HepG2 (cell line): Measurements from ENCODE around the gene KMT2A. TPM values are rescaled to one million over a fixed set of nuclear protein-coding genes. Genes with fewer than 3 reads are reported as not detected.

Experiments
- ATAC-seq: fragments of 200-7000 bp; cut with Tn5 transposase; 3 replicates; pipeline ENCODE4 v1.9.1; 2020; ENCODE audit warnings: mild to moderate bottlenecking, moderate library complexity
- BruUV-seq: library from RNA; stranded (reverse); fragments of 400-500 nt; replicated peaks from 2 replicates; lab custom pipeline; 2021; lab: Mats Ljungman, UMichigan
- CTCF ChIA-PET: fragments of 300-600 bp; formaldehyde crosslinking; extraction: SDS; loops from one replicate; lab custom pipeline; 2021; ENCODE audit warnings: low total read pairs, inconsistent platforms, low intra/inter-chr PET ratio; lab: Yijun Ruan, JAX
- POLR2A ChIA-PET: fragments of 350-600 bp; sonication (Branson Sonifier 250); formaldehyde crosslinking; loops from one replicate; lab custom pipeline; 2020; ENCODE audit warnings: antibody characterized with exemption, inconsistent platforms; lab: Yijun Ruan, JAX
- DNase-seq: peaks from one replicate; pipeline ENCODE4 v3.0.0-alpha.2; 2015; ENCODE audit warnings: low spot score
- FAIRE-seq: peaks from 3 replicates; lab custom pipeline; 2011; peaks lifted over from hg19 to GRCh38; lab: Jason Lieb, UNC
- H2AFZ ChIP-seq: one replicate; pipeline ENCODE4 v1.6.1; 2011; ENCODE audit warnings: low read length, inconsistent platforms
- H3K27ac ChIP-seq: fragments of 300-600 bp; 3 replicates; pipeline ENCODE4 v1.8.0; 2011; ENCODE audit warnings: mixed run types, mild to moderate bottlenecking, mixed read lengths, low read length, inconsistent platforms; ENCODE audit not compliant: insufficient read depth; ENCODE audit errors: extremely low read length
- H3K27me3 ChIP-seq, 2 experiments: fragments of 200-600 bp in 1 of 2; 2 replicates in 1 of 2; 3 replicates in 1 of 2; pipeline versions ENCODE4 v1.6.0 to v1.8.0; 2011; ENCODE audit warnings: low read length in 2 of 2, mild to moderate bottlenecking in 2 of 2, moderate library complexity in 2 of 2, inconsistent platforms in 1 of 2; ENCODE audit not compliant: insufficient read depth in 2 of 2, control insufficient read depth in 1 of 2
- H3K36me3 ChIP-seq, 2 experiments: fragments of 200-600 bp in 1 of 2; replicated peaks in 1 of 2; 2 replicates in 1 of 2; 3 replicates in 1 of 2; pipeline versions ENCODE4 v1.5.1 to v1.8.0; 2011; ENCODE audit warnings: low read length in 2 of 2, inconsistent platforms in 1 of 2; ENCODE audit not compliant: insufficient read depth in 2 of 2, control insufficient read depth in 1 of 2
- H3K4me1 ChIP-seq: 2 replicates; pipeline ENCODE4 v1.5.1; 2012; ENCODE audit warnings: low read length, inconsistent platforms; ENCODE audit not compliant: insufficient read depth
- H3K4me2 ChIP-seq: 2 replicates; pipeline ENCODE4 v1.6.0; 2011; ENCODE audit warnings: low read depth, low read length, inconsistent platforms
- H3K4me3 ChIP-seq, 3 experiments: fragments of 200-600 bp in 1 of 3; sonication (generic), shearing (Covaris generic) in 1 of 3; replicated peaks in 1 of 3; 2 replicates each; pipeline ENCODE4 v1.5.1; 2011 to 2016; ENCODE audit warnings: low read length in 3 of 3, inconsistent platforms in 2 of 3, low read depth in 2 of 3, mild to moderate bottlenecking in 2 of 3, control low read depth in 1 of 3, mixed read lengths in 1 of 3; ENCODE audit not compliant: insufficient read depth in 1 of 3
- H3K79me2 ChIP-seq: one replicate; pipeline ENCODE4 v1.6.1; 2011; ENCODE audit warnings: low read length, inconsistent platforms; ENCODE audit not compliant: insufficient read depth
- H3K9ac ChIP-seq: 2 replicates; pipeline ENCODE4 v1.6.0; 2011; ENCODE audit warnings: mild to moderate bottlenecking, low read depth, low read length, inconsistent platforms; ENCODE audit not compliant: insufficient read depth
- H3K9me3 ChIP-seq: 2 replicates; pipeline ENCODE4 v1.5.1; 2012; ENCODE audit warnings: mild to moderate bottlenecking, low read length
- H4K20me1 ChIP-seq: 2 replicates; pipeline ENCODE4 v1.6.0; 2011; ENCODE audit warnings: inconsistent platforms, mild to moderate bottlenecking, low read length, moderate library complexity; ENCODE audit not compliant: insufficient read depth
- EZH2 ChIP-seq: conservative IDR thresholded peaks from 2 replicates; pipeline ENCODE4 v1.6.1; 2012; ENCODE audit warnings: mild to moderate bottlenecking, low read depth, low read length, moderate library complexity
- GABPB1 ChIP-seq: IDR thresholded peaks from 2 replicates; pipeline ENCODE4 v1.6.1; 2016; ENCODE audit warnings: mild to moderate bottlenecking, missing genetic modification reagents, moderate library complexity, missing compliant biosample characterization
- JUND ChIP-seq: sonication (generic); formaldehyde crosslinking; IDR thresholded peaks from 2 replicates; pipeline ENCODE4 v1.8.0; 2022; ENCODE audit warnings: mild to moderate bottlenecking, missing genetic modification reagents
- MAF1 ChIP-seq: sonication (generic); formaldehyde crosslinking; IDR thresholded peaks from 2 replicates; pipeline ENCODE4 v1.5.0; 2020; ENCODE audit warnings: missing genetic modification reagents, borderline replicate concordance
- MXD3 ChIP-seq: IDR thresholded peaks from 2 replicates; pipeline ENCODE4 v1.6.1; 2016; ENCODE audit warnings: mild to moderate bottlenecking, missing biosample characterization, missing genetic modification reagents
- PHB2 ChIP-seq: fragments of 450-650 bp; IDR thresholded peaks from 2 replicates; pipeline ENCODE4 v1.6.1; 2018; ENCODE audit not compliant: partially characterized antibody
- PHF21A ChIP-seq: sonication (generic); formaldehyde crosslinking; IDR thresholded peaks from 2 replicates; pipeline ENCODE4 v1.5.0; 2020; ENCODE audit warnings: mild to moderate bottlenecking, missing genetic modification reagents
- POLR2G ChIP-seq: fragments of 200-400 bp; formaldehyde crosslinking; IDR thresholded peaks from 2 replicates; pipeline ENCODE4 v1.6.1; 2018; ENCODE audit warnings: mild to moderate bottlenecking, low read depth, low read length, moderate library complexity
- RBM22 ChIP-seq: fragments of 200-400 bp; formaldehyde crosslinking; optimal IDR thresholded peaks from 2 replicates; pipeline ENCODE3; 2017; ENCODE audit warnings: mild to moderate bottlenecking, low read length, moderate library complexity
- SALL2 ChIP-seq: sonication (generic); formaldehyde crosslinking; IDR thresholded peaks from 2 replicates; pipeline ENCODE4 v1.8.1; 2023; ENCODE audit warnings: mild to moderate bottlenecking, missing genetic modification reagents, inconsistent platforms
- SMC3 ChIP-seq: IDR thresholded peaks from 2 replicates; pipeline ENCODE4 v1.6.1; 2011; ENCODE audit warnings: low read length, improper control_type of control experiment
- SMYD3 ChIP-seq: sonication (generic); formaldehyde crosslinking; IDR thresholded peaks from 2 replicates; pipeline ENCODE4 v1.8.1; 2023; ENCODE audit warnings: mild to moderate bottlenecking, missing genetic modification reagents
- THAP11 ChIP-seq: IDR thresholded peaks from 2 replicates; pipeline ENCODE4 v1.6.1; 2016; ENCODE audit warnings: missing biosample characterization, missing genetic modification reagents
- ZNF564 ChIP-seq: sonication (generic); formaldehyde crosslinking; IDR thresholded peaks from 2 replicates; pipeline ENCODE4 v1.8.1; 2023; ENCODE audit warnings: mild to moderate bottlenecking, missing genetic modification reagents
- ZNF788 ChIP-seq: sonication (generic); formaldehyde crosslinking; IDR thresholded peaks from 2 replicates; pipeline ENCODE4 v1.5.0; 2020; ENCODE audit warnings: mild to moderate bottlenecking, missing genetic modification reagents, borderline replicate concordance
- WGBS: methylation state at CpG from one replicate; pipeline ENCODE4 v1.1.6; 2017; ENCODE audit warnings: low lambda C conversion rate; 5-methylcytosine and 5-hydroxymethylcytosine counted together
- in situ Hi-C: cut with HindIII; loops from 2 replicates; pipeline ENCODE4 v1.10.0; 2017; ENCODE audit warnings: low pct_unique_long_range_greater_than_20kb; ENCODE audit not compliant: extremely low pct_ligation_motif_present
- intact Hi-C: fragments of 100-400 bp; cut with micrococcal nuclease; formaldehyde crosslinking; loops from one replicate; pipeline ENCODE4 v1.10.0; 2022; ENCODE audit not compliant: unreplicated experiment
- polyA plus RNA-seq, 8 experiments: library from polyadenylated mRNA; depleted of rRNA in 3 of 8; stranded (reverse) in 7 of 8; unstranded in 1 of 8; fragments of >200 nt; fragmentation: Illumina TruSeq in 4 of 8; extraction: Trizol in 4 of 8; gene quantifications; 2 replicates each; pipeline versions ENCODE4 v1.2.1 to v1.2.3, GENCODE V29; 2011 to 2016; ENCODE audit warnings: low read depth in 4 of 8, missing spikeins in 1 of 8, mixed read lengths in 1 of 8; ENCODE audit not compliant: insufficient read depth in 1 of 8
- total RNA-seq, 5 experiments: library from RNA; depleted of rRNA; stranded (reverse); fragments of >200 nt; fragmentation: Illumina TruSeq; extraction: Trizol; gene quantifications; 2 replicates each; pipeline ENCODE4 v1.2.3, GENCODE V29; 2016; ENCODE audit warnings: low read depth in 1 of 5
- TF ChIP-seq, protein P1 (sequence below): sonication (generic); formaldehyde crosslinking; IDR thresholded peaks from 2 replicates; pipeline ENCODE4 v1.8.1; 2023; ENCODE audit warnings: missing genetic modification reagents, mild to moderate bottlenecking, borderline replicate concordance
- TF ChIP-seq, protein P2 (sequence below): sonication (generic); formaldehyde crosslinking; IDR thresholded peaks from 2 replicates; pipeline ENCODE4 v1.5.1; 2020; ENCODE audit warnings: mild to moderate bottlenecking, missing genetic modification reagents, borderline replicate concordance

Gene KMT2A
- total and polyA plus RNA-seq, 2 of the 13 experiments (the other 11 are each of a cell fraction or from before 2014, with no cell fraction given), result 12.4 to 20.0 TPM

GRCh38 chr11:118552341-118552740, 116.0 kb downstream of the KMT2A start:
- TF ChIP-seq SALL2 (CRISPR knock-in tag) (no peak), JUND (no peak), MAF1 (CRISPR knock-in tag) (no peak), RBM22 (no peak), PHB2 (no peak), EZH2 (no peak), SMC3 (no peak), POLR2G (no peak), ZNF788 (CRISPR knock-in tag) (no peak), SMYD3 (CRISPR knock-in tag) (no peak), GABPB1 (CRISPR knock-in tag) (no peak), ZNF564 (no peak), THAP11 (CRISPR knock-in tag) (no peak), MXD3 (no peak), PHF21A (CRISPR knock-in tag) (no peak)
- TF ChIP-seq, protein P1, sequence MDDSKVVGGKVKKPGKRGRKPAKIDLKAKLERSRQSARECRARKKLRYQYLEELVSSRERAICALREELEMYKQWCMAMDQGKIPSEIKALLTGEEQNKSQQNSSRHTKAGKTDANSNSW (CRISPR knock-in tag), result no peak
- TF ChIP-seq, protein P2, sequence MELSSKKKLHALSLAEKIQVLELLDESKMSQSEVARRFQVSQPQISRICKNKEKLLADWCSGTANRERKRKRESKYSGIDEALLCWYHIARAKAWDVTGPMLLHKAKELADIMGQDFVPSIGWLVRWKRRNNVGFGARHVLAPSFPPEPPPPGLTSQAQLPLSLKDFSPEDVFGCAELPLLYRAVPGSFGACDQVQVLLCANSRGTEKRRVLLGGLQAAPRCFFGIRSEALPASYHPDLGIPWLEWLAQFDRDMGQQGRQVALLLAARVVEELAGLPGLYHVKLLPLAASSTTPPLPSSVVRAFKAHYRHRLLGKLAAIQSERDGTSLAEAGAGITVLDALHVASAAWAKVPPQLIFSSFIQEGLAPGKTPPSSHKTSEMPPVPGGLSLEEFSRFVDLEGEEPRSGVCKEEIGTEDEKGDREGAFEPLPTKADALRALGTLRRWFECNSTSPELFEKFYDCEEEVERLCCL (CRISPR knock-in tag), result no peak
- Histone ChIP-seq H3K9ac (no peak overlapping the region), H3K9me3 (no peaks in the 10 kb centered on the region), H3K4me3 (no peak overlapping the region), H2AFZ (no peak overlapping the region), H3K27ac (no peak overlapping the region), H3K27me3 (no peaks in the 10 kb centered on the region), H3K4me2 (no peak overlapping the region), H4K20me1 (no peaks in the 10 kb centered on the region), H3K79me2 (no peaks in the 10 kb centered on the region), H3K36me3 (peaks cover 0 to 2% of the 10 kb centered on the region in 2 experiments; a peak in 2 of 5 replicates), H3K4me1 (no peaks in the 10 kb centered on the region)
- no TSS peak for BruUV-seq
- FAIRE-seq (no peak), DNase-seq (no peak), ATAC-seq (no peak)
- POLR2A ChIA-PET, result no interaction called here
- intact Hi-C loops, result no loop called here
- WGBS, result 80% methylated on average over 4 of the region's 4 CpGs
- CTCF ChIA-PET, result no interaction called here
- in situ Hi-C loops, result no loop called here
